Endodermal cell (in vitro differentiated cells): ENCODE measurements around the gene KIFAP3. TPM values are rescaled to one million over a fixed set of nuclear protein-coding genes. Genes with fewer than 3 reads are reported as not detected.

Source experiments
- DNase-seq: peaks from one replicate; pipeline ENCODE4 v3.0.0-alpha.2; 2017
- H3K27ac ChIP-seq: 2 replicates; pipeline ENCODE4 v1.5.1; 2013; ENCODE audit warnings: mild to moderate bottlenecking, low read depth, low read length, moderate library complexity
- H3K27me3 ChIP-seq: 2 replicates; pipeline ENCODE4 v1.6.1; 2013; ENCODE audit warnings: mild to moderate bottlenecking, low read length, moderate library complexity; ENCODE audit not compliant: insufficient read depth, control insufficient read depth, poor library complexity, severe bottlenecking
- H3K36me3 ChIP-seq: 2 replicates; pipeline ENCODE4 v1.7.0; 2013; ENCODE audit warnings: mild to moderate bottlenecking, low read length, moderate library complexity; ENCODE audit not compliant: control insufficient read depth, insufficient read depth
- H3K4me1 ChIP-seq: one replicate; pipeline ENCODE4 v1.7.0; 2013; ENCODE audit warnings: low read length; ENCODE audit not compliant: control insufficient read depth, insufficient read depth
- H3K4me3 ChIP-seq: 2 replicates; pipeline ENCODE4 v1.5.1; 2013; ENCODE audit warnings: mild to moderate bottlenecking, low read length, moderate library complexity
- H3K9ac ChIP-seq: 2 replicates; pipeline ENCODE4 v1.6.1; 2013; ENCODE audit warnings: mild to moderate bottlenecking, low read length, moderate library complexity; ENCODE audit not compliant: poor library complexity, severe bottlenecking; ENCODE audit errors: extremely low read depth
- H3K9me3 ChIP-seq: 2 replicates; pipeline ENCODE4 v1.6.1; 2013; ENCODE audit warnings: mild to moderate bottlenecking, low read length, moderate library complexity; ENCODE audit not compliant: control insufficient read depth
- H3K27ac Mint-ChIP-seq: 2 replicates; pipeline ENCODE4 v1.8.0; 2020; ENCODE audit warnings: mixed read lengths
- H3K27me3 Mint-ChIP-seq: 2 replicates; pipeline ENCODE4 v1.8.0; 2021; ENCODE audit warnings: mild to moderate bottlenecking, mixed read lengths; ENCODE audit not compliant: insufficient read depth
- H3K36me3 Mint-ChIP-seq: 2 replicates; pipeline ENCODE4 v1.8.0; 2020; ENCODE audit warnings: low read depth, mixed read lengths
- H3K4me1 Mint-ChIP-seq: 2 replicates; pipeline ENCODE4 v1.8.0; 2020; ENCODE audit warnings: mixed read lengths
- H3K4me3 Mint-ChIP-seq: 2 replicates; pipeline ENCODE4 v1.8.0; 2020; ENCODE audit warnings: mild to moderate bottlenecking, moderate library complexity, mixed read lengths
- H3K9me3 Mint-ChIP-seq: 2 replicates; pipeline ENCODE4 v1.8.0; 2020; ENCODE audit warnings: mild to moderate bottlenecking, mixed read lengths
- CTCF ChIP-seq: fragments of 200-600 bp; sonication (generic); conservative IDR thresholded peaks from 2 replicates; pipeline ENCODE4 v1.5.0; 2021; ENCODE audit warnings: antibody characterized with exemption, mild to moderate bottlenecking
- WGBS, 2 experiments: methylation state at CpG; one replicate each; pipeline versions ENCODE4 v1.1.5 to v1.1.7; 2013; ENCODE audit warnings: missing lambda C conversion rate in 2 of 2, mixed read lengths in 1 of 2; ENCODE audit not compliant: insufficient coverage in 1 of 2, insufficient read length in 1 of 2; 5-methylcytosine and 5-hydroxymethylcytosine counted together
- total RNA-seq, 2 donors: library from RNA; stranded (reverse); fragmentation: NEBNext Ultra II Directional in 1 of 2; extraction: Animal tissue kit (Norgen Biotek cat#: 25700) in 1 of 2; gene quantifications; 2 replicates in 1 of 2; 3 replicates in 1 of 2; pipeline ENCODE4 v1.2.1, GENCODE V29; 2021

KIFAP3 gene
- total RNA-seq, 2 donors from 2014 or later = 8.9 to 14.5 TPM

- Mint-ChIP-seq H3K36me3 (peaks cover 43% of the 10 kb centered on the region), H3K4me3 (no peak overlapping the region), H3K9me3 (peaks cover 11% of the 10 kb centered on the region), H3K27ac (no peak overlapping the region), H3K4me1 (peaks cover 4% of the 10 kb centered on the region), H3K27me3 (peaks cover 4% of the 10 kb centered on the region)
- DNase-seq = no peak
- Histone ChIP-seq H3K9me3 (peaks cover 12% of the 10 kb centered on the region), H3K4me1 (no peaks in the 10 kb centered on the region), H3K36me3 (peaks cover 32% of the 10 kb centered on the region), H3K27me3 (no peaks in the 10 kb centered on the region), H3K4me3 (no peak overlapping the region), H3K27ac (no peak overlapping the region), H3K9ac (no peak overlapping the region)
- whole genome bisulfite sequencing, 2 experiments = 97 to 100% methylated on average over 1 to 2 of the region's 2 CpGs
- TF ChIP-seq CTCF = no peak
Measured at GRCh38 chr1:169885207-169885606, 189.3 kb downstream of the KIFAP3 start.

GRCh38 chr1:169884634-169885033 lies 189.9 kb downstream of the KIFAP3 start:
- Histone ChIP-seq H3K27me3 (no peaks in the 10 kb centered on the region), H3K9ac (no peak overlapping the region), H3K9me3 (peaks cover 12% of the 10 kb centered on the region), H3K4me1 (no peaks in the 10 kb centered on the region), H3K27ac (no peak overlapping the region), H3K36me3 (peaks cover 32% of the 10 kb centered on the region), H3K4me3 (no peak overlapping the region)
- no peak for DNase-seq
- Mint-ChIP-seq H3K4me3 (no peak overlapping the region), H3K9me3 (peaks cover 11% of the 10 kb centered on the region), H3K27me3 (peaks cover under 1% of the 10 kb centered on the region), H3K4me1 (peaks cover 4% of the 10 kb centered on the region), H3K27ac (no peak overlapping the region), H3K36me3 (peaks cover 43% of the 10 kb centered on the region)
- TF ChIP-seq CTCF = no peak

- peaks cover 27% of the 10 kb centered on the region for H3K36me3 ChIP-seq
- no peaks in the 10 kb centered on the region for H3K27me3 Mint-ChIP-seq
- peaks cover 5% of the 10 kb centered on the region for H3K4me1 Mint-ChIP-seq
- H3K9me3 ChIP-seq = peaks cover 12% of the 10 kb centered on the region
- H3K9me3 Mint-ChIP-seq = peaks cover 11% of the 10 kb centered on the region
- no peak for DNase-seq
- no peaks in the 10 kb centered on the region for H3K4me1 ChIP-seq
- peaks cover 42% of the 10 kb centered on the region for H3K36me3 Mint-ChIP-seq
- no peak overlapping the region for H3K4me3 ChIP-seq
- TF ChIP-seq CTCF = no peak
- H3K4me3 Mint-ChIP-seq = no peak overlapping the region
- no peaks in the 10 kb centered on the region for H3K27me3 ChIP-seq
- H3K27ac Mint-ChIP-seq = no peak overlapping the region
- WGBS, 2 experiments = 80 to 95% methylated on average over 2 to 20 of the region's 20 CpGs
- no peak overlapping the region for H3K27ac ChIP-seq
- no peak overlapping the region for H3K9ac ChIP-seq
Measured at GRCh38 chr1:169882039-169882511, 192.4 kb downstream of the KIFAP3 start.
